HepG2 (cell line): Measurements from ENCODE around the gene EDC3. TPM values are rescaled to one million over a fixed set of nuclear protein-coding genes. Genes with fewer than 3 reads are reported as not detected.

Experiments used
- ATAC-seq: fragments of 200-7000 bp; cut with Tn5 transposase; 3 replicates; pipeline ENCODE4 v1.9.1; 2020; ENCODE audit warnings: mild to moderate bottlenecking, moderate library complexity
- BruUV-seq: library from RNA; stranded (reverse); fragments of 400-500 nt; replicated peaks from 2 replicates; lab custom pipeline; 2021; lab: Mats Ljungman, UMichigan
- CTCF ChIA-PET: fragments of 300-600 bp; formaldehyde crosslinking; extraction: SDS; loops from one replicate; lab custom pipeline; 2021; ENCODE audit warnings: low total read pairs, inconsistent platforms, low intra/inter-chr PET ratio; lab: Yijun Ruan, JAX
- POLR2A ChIA-PET: fragments of 350-600 bp; sonication (Branson Sonifier 250); formaldehyde crosslinking; loops from one replicate; lab custom pipeline; 2020; ENCODE audit warnings: antibody characterized with exemption, inconsistent platforms; lab: Yijun Ruan, JAX
- DNase-seq: peaks from one replicate; pipeline ENCODE4 v3.0.0-alpha.2; 2015; ENCODE audit warnings: low spot score
- FAIRE-seq: peaks from 3 replicates; lab custom pipeline; 2011; peaks lifted over from hg19 to GRCh38; lab: Jason Lieb, UNC
- H2AFZ ChIP-seq: one replicate; pipeline ENCODE4 v1.6.1; 2011; ENCODE audit warnings: low read length, inconsistent platforms
- H3K27ac ChIP-seq: fragments of 300-600 bp; 3 replicates; pipeline ENCODE4 v1.8.0; 2011; ENCODE audit warnings: mixed run types, mild to moderate bottlenecking, mixed read lengths, low read length, inconsistent platforms; ENCODE audit not compliant: insufficient read depth; ENCODE audit errors: extremely low read length
- H3K27me3 ChIP-seq, 2 experiments: fragments of 200-600 bp in 1 of 2; 2 replicates in 1 of 2; 3 replicates in 1 of 2; pipeline versions ENCODE4 v1.6.0 to v1.8.0; 2011; ENCODE audit warnings: low read length in 2 of 2, mild to moderate bottlenecking in 2 of 2, moderate library complexity in 2 of 2, inconsistent platforms in 1 of 2; ENCODE audit not compliant: insufficient read depth in 2 of 2, control insufficient read depth in 1 of 2
- H3K36me3 ChIP-seq, 2 experiments: fragments of 200-600 bp in 1 of 2; replicated peaks in 1 of 2; 2 replicates in 1 of 2; 3 replicates in 1 of 2; pipeline versions ENCODE4 v1.5.1 to v1.8.0; 2011; ENCODE audit warnings: low read length in 2 of 2, inconsistent platforms in 1 of 2; ENCODE audit not compliant: insufficient read depth in 2 of 2, control insufficient read depth in 1 of 2
- H3K4me1 ChIP-seq: 2 replicates; pipeline ENCODE4 v1.5.1; 2012; ENCODE audit warnings: low read length, inconsistent platforms; ENCODE audit not compliant: insufficient read depth
- H3K4me2 ChIP-seq: 2 replicates; pipeline ENCODE4 v1.6.0; 2011; ENCODE audit warnings: low read depth, low read length, inconsistent platforms
- H3K4me3 ChIP-seq, 3 experiments: fragments of 200-600 bp in 1 of 3; sonication (generic), shearing (Covaris generic) in 1 of 3; replicated peaks in 1 of 3; 2 replicates each; pipeline ENCODE4 v1.5.1; 2011 to 2016; ENCODE audit warnings: low read length in 3 of 3, inconsistent platforms in 2 of 3, low read depth in 2 of 3, mild to moderate bottlenecking in 2 of 3, control low read depth in 1 of 3, mixed read lengths in 1 of 3; ENCODE audit not compliant: insufficient read depth in 1 of 3
- H3K79me2 ChIP-seq: one replicate; pipeline ENCODE4 v1.6.1; 2011; ENCODE audit warnings: low read length, inconsistent platforms; ENCODE audit not compliant: insufficient read depth
- H3K9ac ChIP-seq: 2 replicates; pipeline ENCODE4 v1.6.0; 2011; ENCODE audit warnings: mild to moderate bottlenecking, low read depth, low read length, inconsistent platforms; ENCODE audit not compliant: insufficient read depth
- H3K9me3 ChIP-seq: 2 replicates; pipeline ENCODE4 v1.5.1; 2012; ENCODE audit warnings: mild to moderate bottlenecking, low read length
- H4K20me1 ChIP-seq: 2 replicates; pipeline ENCODE4 v1.6.0; 2011; ENCODE audit warnings: inconsistent platforms, mild to moderate bottlenecking, low read length, moderate library complexity; ENCODE audit not compliant: insufficient read depth
- ADNP ChIP-seq: sonication (generic); formaldehyde crosslinking; IDR thresholded peaks from 2 replicates; pipeline ENCODE4 v1.4.0; 2020; ENCODE audit warnings: missing genetic modification reagents
- AKAP8 ChIP-seq: sonication (generic); formaldehyde crosslinking; IDR thresholded peaks from 2 replicates; pipeline ENCODE4 v1.5.1; 2020; ENCODE audit warnings: mild to moderate bottlenecking, missing genetic modification reagents
- ELF1 ChIP-seq: sonication (generic); formaldehyde crosslinking; IDR thresholded peaks from 2 replicates; pipeline ENCODE4 v1.4.0; 2020; ENCODE audit warnings: missing genetic modification reagents
- FOXC1 ChIP-seq: sonication (generic); formaldehyde crosslinking; IDR thresholded peaks from 2 replicates; pipeline ENCODE4 v1.8.0; 2022; ENCODE audit warnings: mild to moderate bottlenecking, missing genetic modification reagents, borderline replicate concordance
- HNF1A ChIP-seq, 2 experiments: sonication (generic) in 1 of 2; formaldehyde crosslinking in 1 of 2; IDR thresholded peaks; 2 replicates each; pipeline versions ENCODE4 v1.4.0 to v1.6.1; 2016 to 2020; ENCODE audit warnings: borderline replicate concordance in 1 of 2, low read depth in 1 of 2, mild to moderate bottlenecking in 1 of 2, missing genetic modification reagents in 1 of 2
- HOXA7 ChIP-seq: sonication (generic); formaldehyde crosslinking; IDR thresholded peaks from 2 replicates; pipeline ENCODE4 v1.8.1; 2022; ENCODE audit warnings: mild to moderate bottlenecking, missing genetic modification reagents, moderate library complexity
- MATR3 ChIP-seq: sonication (generic); formaldehyde crosslinking; IDR thresholded peaks from 2 replicates; pipeline ENCODE4 v1.4.0; 2020; ENCODE audit warnings: missing genetic modification reagents
- RARA ChIP-seq: IDR thresholded peaks from 2 replicates; pipeline ENCODE4 v1.6.1; 2016; ENCODE audit warnings: missing genetic modification reagents, missing compliant biosample characterization
- SMARCC2 ChIP-seq: fragments of 450-650 bp; IDR thresholded peaks from 2 replicates; pipeline ENCODE4 v1.6.1; 2017; ENCODE audit warnings: antibody characterized with exemption, mild to moderate bottlenecking
- SOX6 ChIP-seq, 2 experiments: fragments of 450-650 bp in 1 of 2; sonication (generic) in 1 of 2; formaldehyde crosslinking in 1 of 2; IDR thresholded peaks; 2 replicates each; pipeline versions ENCODE4 v1.4.0 to v1.6.1; 2017 to 2020; ENCODE audit warnings: antibody characterized with exemption in 1 of 2, mild to moderate bottlenecking in 1 of 2, missing genetic modification reagents in 1 of 2
- TCF7 ChIP-seq: sonication (generic); IDR thresholded peaks from 2 replicates; pipeline ENCODE4 v1.6.1; 2016; ENCODE audit warnings: antibody characterized with exemption, low read depth
- ZC3H4 ChIP-seq: sonication (generic); formaldehyde crosslinking; IDR thresholded peaks from 2 replicates; pipeline ENCODE4 v1.4.0; 2020; ENCODE audit warnings: missing genetic modification reagents, borderline replicate concordance
- ZNF20 ChIP-seq: sonication (generic); formaldehyde crosslinking; IDR thresholded peaks from 2 replicates; pipeline ENCODE4 v1.4.0; 2020; ENCODE audit warnings: mild to moderate bottlenecking, moderate library complexity, missing genetic modification reagents
- ZNF589 ChIP-seq: sonication (generic); formaldehyde crosslinking; conservative IDR thresholded peaks from 2 replicates; pipeline ENCODE4 v1.8.0; 2022; ENCODE audit warnings: mild to moderate bottlenecking, moderate library complexity, missing genetic modification reagents
- ZNF792 ChIP-seq: IDR thresholded peaks from 2 replicates; pipeline ENCODE4 v1.6.1; 2016
- ZSCAN5A ChIP-seq: sonication (generic); formaldehyde crosslinking; IDR thresholded peaks from 2 replicates; pipeline ENCODE4 v1.8.0; 2022; ENCODE audit warnings: mild to moderate bottlenecking, missing genetic modification reagents, borderline replicate concordance
- WGBS: methylation state at CpG from one replicate; pipeline ENCODE4 v1.1.6; 2017; ENCODE audit warnings: low lambda C conversion rate; 5-methylcytosine and 5-hydroxymethylcytosine counted together
- in situ Hi-C: cut with HindIII; loops from 2 replicates; pipeline ENCODE4 v1.10.0; 2017; ENCODE audit warnings: low pct_unique_long_range_greater_than_20kb; ENCODE audit not compliant: extremely low pct_ligation_motif_present
- intact Hi-C: fragments of 100-400 bp; cut with micrococcal nuclease; formaldehyde crosslinking; loops from one replicate; pipeline ENCODE4 v1.10.0; 2022; ENCODE audit not compliant: unreplicated experiment
- polyA plus RNA-seq, 8 experiments: library from polyadenylated mRNA; depleted of rRNA in 3 of 8; stranded (reverse) in 7 of 8; unstranded in 1 of 8; fragments of >200 nt; fragmentation: Illumina TruSeq in 4 of 8; extraction: Trizol in 4 of 8; gene quantifications; 2 replicates each; pipeline versions ENCODE4 v1.2.1 to v1.2.3, GENCODE V29; 2011 to 2016; ENCODE audit warnings: low read depth in 4 of 8, missing spikeins in 1 of 8, mixed read lengths in 1 of 8; ENCODE audit not compliant: insufficient read depth in 1 of 8
- total RNA-seq, 5 experiments: library from RNA; depleted of rRNA; stranded (reverse); fragments of >200 nt; fragmentation: Illumina TruSeq; extraction: Trizol; gene quantifications; 2 replicates each; pipeline ENCODE4 v1.2.3, GENCODE V29; 2016; ENCODE audit warnings: low read depth in 1 of 5

The EDC3 gene
- total and polyA plus RNA-seq, 2 of the 13 experiments (the other 11 are each of a cell fraction or from before 2014, with no cell fraction given), result 17.4 to 32.0 TPM

- CTCF ChIA-PET, result no interaction called here
- peak; percentile 82 for DNase-seq
- TF ChIP-seq HOXA7 (CRISPR knock-in tag) (no peak), SOX6 (IDR thresholded peaks at IDR 0.05) (no peak), SOX6 (CRISPR knock-in tag; IDR thresholded peaks at IDR 0.05) (0 out of 2 replicates have a peak, but pooled peaks have one; percentile 6), HNF1A (IDR thresholded peaks at IDR 0.05; ENCODE audit: low read depth) (peak; percentile 11; the same call in 1 of the 2 replicates), HNF1A (CRISPR knock-in tag; IDR thresholded peaks at IDR 0.05; ENCODE audit: borderline replicate concordance) (no peak), ZNF792 (no peak), ZNF589 (no peak), RARA (CRISPR knock-in tag) (no peak), SMARCC2 (no peak), TCF7 (no peak), ZNF20 (no peak), ZC3H4 (CRISPR knock-in tag) (no peak), ZSCAN5A (CRISPR knock-in tag) (no peak), ADNP (0 out of 2 replicates have a peak, but pooled peaks have one; percentile 26), FOXC1 (no peak), AKAP8 (CRISPR knock-in tag) (no peak), ELF1 (CRISPR knock-in tag) (peak; percentile 28; the same call in 1 of the 2 replicates), MATR3 (CRISPR knock-in tag) (no peak)
Measured at GRCh38 chr15:74723754-74724334, 28.0 kb upstream of the EDC3 start.

More at GRCh38 chr15:74723754-74724334, 28.0 kb upstream of the EDC3 start:
- 6% methylated on average over 1 of the region's 1 CpG for WGBS
- Histone ChIP-seq H4K20me1 (no peaks in the 10 kb centered on the region), H3K9me3 (no peaks in the 10 kb centered on the region), H3K27me3 (no peaks in the 10 kb centered on the region), H3K27ac (peak overlapping the region; percentile 82), H3K79me2 (no peaks in the 10 kb centered on the region), H3K4me2 (peak overlapping the region; percentile 63), H3K4me3 (peak overlapping the region in 2 of 3 experiments; percentile 11 to 33; a peak in 2 of 6 replicates), H3K9ac (peak overlapping the region; percentile 37), H3K4me1 (peaks cover 52% of the 10 kb centered on the region), H2AFZ (peak overlapping the region; percentile 84), H3K36me3 (no peaks in the 10 kb centered on the region; a peak in 1 of 5 replicates)
- BruUV-seq, result no TSS peak
- ATAC-seq, result peak; percentile 56
- POLR2A ChIA-PET, result interaction anchor here (1.2 to 4.3 kb wide), 3 partner anchors 37 to 95 kb away, joined by 3 to 53 read pairs (median 8); no protein-coding TSS in a partner anchor
- intact Hi-C loops, result no loop called here
- in situ Hi-C loops, result no loop called here
- FAIRE-seq, result peak; percentile 82
